Endometrial microvascular endothelial cells (primary cell): ENCODE data around the gene FOXQ1. TPM values are rescaled to one million over a fixed set of nuclear protein-coding genes. Genes with fewer than 3 reads are reported as not detected.

ENCODE experiments used
- in situ Hi-C: cut with HindIII; loops from 2 replicates; pipeline ENCODE4 v1.10.0; 2017; ENCODE audit warnings: low sequenced_read_pairs, low pct_unique_long_range_greater_than_20kb; ENCODE audit errors: inconsistent ontology term
- total RNA-seq: library from RNA; depleted of rRNA; stranded (reverse); fragments of >200 nt; gene quantifications from one replicate; pipeline ENCODE4 v1.2.3, GENCODE V29; 2015; ENCODE audit errors: inconsistent ontology term

Gene FOXQ1
- total RNA-seq, 1 donor from 2014 or later = not detected

GRCh38 chr6:1287103-1287591 is 24.8 kb upstream of the FOXQ1 start:
- in situ Hi-C loops = no loop called here

- in situ Hi-C loops = no loop called here
These were observed 21.8 kb upstream of the FOXQ1 start for GRCh38 chr6:1290086-1290485.

GRCh38 chr6:1290805-1291204 is 21.1 kb upstream of the FOXQ1 start:
- in situ Hi-C loops = no loop called here

- in situ Hi-C loops = no loop called here
These were observed 20.5 kb upstream of the FOXQ1 start for GRCh38 chr6:1291381-1291780.

GRCh38 chr6:1295420-1295819 is 16.5 kb upstream of the FOXQ1 start:
- in situ Hi-C loops = no loop called here

GRCh38 chr6:1296079-1296478 is 15.8 kb upstream of the FOXQ1 start:
- in situ Hi-C loops = no loop called here

- in situ Hi-C loops = no loop called here
These were observed 15.4 kb upstream of the FOXQ1 start for GRCh38 chr6:1296542-1296941.

- in situ Hi-C loops = no loop called here
These were observed 14.2 kb upstream of the FOXQ1 start for GRCh38 chr6:1297746-1298145.

GRCh38 chr6:1298768-1299167 is 13.1 kb upstream of the FOXQ1 start:
- in situ Hi-C loops = no loop called here

GRCh38 chr6:1306133-1306532 is 5.8 kb upstream of the FOXQ1 start:
- in situ Hi-C loops = no loop called here

GRCh38 chr6:1309366-1309765 is 2.5 kb upstream of the FOXQ1 start:
- in situ Hi-C loops = no loop called here

GRCh38 chr6:1310628-1311399 is 1.1 kb upstream of the FOXQ1 start:
- in situ Hi-C loops = no loop called here

GRCh38 chr6:1312203-1312472 is 240 bp downstream of the FOXQ1 start:
- in situ Hi-C loops = no loop called here

- in situ Hi-C loops = no loop called here
These were observed 822 bp downstream of the FOXQ1 start for GRCh38 chr6:1312473-1313367.

GRCh38 chr6:1313384-1313766 is 1.5 kb downstream of the FOXQ1 start:
- in situ Hi-C loops = no loop called here

GRCh38 chr6:1313767-1314503 is 2.0 kb downstream of the FOXQ1 start:
- in situ Hi-C loops = no loop called here

GRCh38 chr6:1314617-1315016 is 2.7 kb downstream of the FOXQ1 start:
- in situ Hi-C loops = no loop called here

- in situ Hi-C loops = no loop called here
These were observed 3.3 kb downstream of the FOXQ1 start for GRCh38 chr6:1315201-1315559.

- in situ Hi-C loops = no loop called here
These were observed 3.9 kb downstream of the FOXQ1 start for GRCh38 chr6:1315560-1316386.
